IPS-NIHi7 (cell line): ENCODE data around the gene MRGPRD.
A peak's percentile ranks its signal among the peaks of the same experiment; 100 is the strongest.

Source experiments
- DNase-seq: peaks from one replicate; pipeline ENCODE4 v3.0.0; 2012; ENCODE audit warnings: mixed read lengths; ENCODE audit errors: extremely low spot score

Gene MRGPRD

DNA sequence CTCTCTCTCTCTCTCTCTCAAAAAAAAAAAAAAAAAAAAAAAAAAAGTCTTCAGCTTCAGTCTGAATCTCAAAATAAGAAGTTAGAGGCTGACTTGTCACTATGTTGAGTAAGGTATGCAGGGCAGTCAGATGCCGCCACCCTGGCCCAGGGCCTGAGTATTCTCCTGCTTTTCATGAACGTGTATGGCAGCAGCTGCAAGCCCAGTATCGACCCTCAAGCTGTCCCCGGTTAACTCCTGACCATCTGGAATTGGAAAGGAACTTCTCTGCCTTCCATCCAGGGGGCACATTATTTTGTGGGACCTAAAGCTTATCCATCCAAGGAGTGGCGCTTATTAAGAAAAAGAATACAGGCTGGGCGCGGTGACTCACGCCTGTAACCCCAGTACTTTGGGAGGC is 11.4 kb downstream of the MRGPRD start:
- no peak for DNase-seq

DNA sequence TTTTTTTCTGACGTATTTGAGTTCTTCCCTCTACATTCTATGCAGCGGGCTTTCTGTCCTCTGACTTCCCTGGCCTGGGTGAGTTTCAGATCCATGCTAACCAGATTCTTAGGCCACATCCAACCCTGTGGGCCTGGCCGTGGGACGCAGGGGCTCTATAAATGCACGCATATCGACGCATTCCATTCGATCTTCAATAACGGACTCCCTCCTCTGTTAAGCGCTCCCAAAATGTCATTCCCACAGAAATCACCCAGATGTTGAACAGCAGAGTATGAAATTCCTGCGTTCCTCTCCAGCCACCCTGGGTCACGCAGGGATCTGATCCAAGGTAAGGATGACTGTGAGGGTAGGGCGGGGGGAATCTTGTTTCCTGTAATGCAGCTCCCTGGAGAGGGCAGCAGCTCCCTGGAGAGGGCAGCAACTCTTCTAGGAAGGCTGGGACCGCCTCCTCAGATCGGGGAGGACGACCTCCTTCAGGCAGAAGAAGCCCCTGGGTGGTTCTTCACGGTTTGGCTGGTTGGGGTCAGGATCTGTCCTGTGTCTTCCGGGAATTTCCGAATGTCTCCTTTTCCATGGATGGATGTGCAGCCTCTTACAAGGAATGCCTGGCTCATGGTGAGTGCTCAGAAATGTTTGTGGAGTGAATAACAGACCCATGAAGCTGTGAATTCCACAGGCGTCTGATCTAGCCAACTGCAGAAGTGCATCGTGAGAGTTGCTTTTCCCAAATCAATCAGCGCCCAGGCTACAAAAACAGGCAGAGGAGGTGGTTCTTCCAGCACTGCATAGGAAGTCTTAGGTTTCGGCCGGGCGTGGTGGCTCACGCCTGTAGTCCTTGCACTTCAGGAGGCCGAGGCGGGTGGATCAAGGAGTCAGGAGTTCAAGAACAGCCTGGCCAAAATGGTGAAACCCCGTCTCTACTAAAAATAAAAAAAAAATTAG is 12.2 kb downstream of the MRGPRD start:
- DNase-seq, result peak; percentile 64

DNA sequence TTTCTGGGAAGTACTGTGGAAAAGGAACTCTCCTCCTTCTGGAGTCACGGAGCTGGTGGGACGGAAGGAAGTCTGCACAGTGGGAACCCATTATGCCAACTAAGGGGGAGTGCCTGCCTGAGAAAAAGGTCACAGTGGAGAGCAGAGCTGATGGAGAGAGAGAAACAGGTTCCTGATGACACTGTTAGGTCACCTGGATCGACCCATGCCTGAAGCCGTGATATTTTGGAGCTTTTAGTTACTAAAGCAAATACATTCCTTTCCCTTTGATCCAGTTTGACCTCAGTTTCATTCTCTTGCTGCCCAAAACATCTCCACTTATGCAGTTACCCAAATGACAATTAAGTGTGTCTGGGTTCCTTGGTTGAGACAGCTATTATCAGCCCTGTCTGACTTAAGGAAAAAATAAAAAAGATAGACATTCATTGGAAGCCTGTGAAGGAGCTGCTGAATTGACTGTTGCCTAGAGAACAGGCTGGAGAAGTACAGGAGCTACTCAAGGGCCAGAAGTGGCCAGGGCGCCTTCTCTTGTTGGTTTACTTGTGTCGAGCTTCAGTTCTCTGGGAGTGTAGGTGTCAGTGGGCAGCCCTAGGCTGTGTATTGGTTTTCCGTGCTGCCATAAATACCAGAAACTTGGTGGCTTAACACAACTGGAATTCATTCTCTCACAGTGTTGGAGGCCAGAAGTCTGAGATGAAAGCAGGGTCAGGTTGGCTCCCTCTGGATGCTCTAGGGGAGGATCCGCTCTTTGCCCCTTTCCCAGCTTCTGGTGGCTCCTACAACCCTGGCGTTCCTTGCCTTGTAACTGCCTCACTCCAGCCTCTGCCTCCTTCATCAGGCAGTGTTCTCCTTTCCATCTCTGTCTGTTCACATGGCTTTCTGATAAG is 13.6 kb downstream of the MRGPRD start:
- no peak for DNase-seq

DNA sequence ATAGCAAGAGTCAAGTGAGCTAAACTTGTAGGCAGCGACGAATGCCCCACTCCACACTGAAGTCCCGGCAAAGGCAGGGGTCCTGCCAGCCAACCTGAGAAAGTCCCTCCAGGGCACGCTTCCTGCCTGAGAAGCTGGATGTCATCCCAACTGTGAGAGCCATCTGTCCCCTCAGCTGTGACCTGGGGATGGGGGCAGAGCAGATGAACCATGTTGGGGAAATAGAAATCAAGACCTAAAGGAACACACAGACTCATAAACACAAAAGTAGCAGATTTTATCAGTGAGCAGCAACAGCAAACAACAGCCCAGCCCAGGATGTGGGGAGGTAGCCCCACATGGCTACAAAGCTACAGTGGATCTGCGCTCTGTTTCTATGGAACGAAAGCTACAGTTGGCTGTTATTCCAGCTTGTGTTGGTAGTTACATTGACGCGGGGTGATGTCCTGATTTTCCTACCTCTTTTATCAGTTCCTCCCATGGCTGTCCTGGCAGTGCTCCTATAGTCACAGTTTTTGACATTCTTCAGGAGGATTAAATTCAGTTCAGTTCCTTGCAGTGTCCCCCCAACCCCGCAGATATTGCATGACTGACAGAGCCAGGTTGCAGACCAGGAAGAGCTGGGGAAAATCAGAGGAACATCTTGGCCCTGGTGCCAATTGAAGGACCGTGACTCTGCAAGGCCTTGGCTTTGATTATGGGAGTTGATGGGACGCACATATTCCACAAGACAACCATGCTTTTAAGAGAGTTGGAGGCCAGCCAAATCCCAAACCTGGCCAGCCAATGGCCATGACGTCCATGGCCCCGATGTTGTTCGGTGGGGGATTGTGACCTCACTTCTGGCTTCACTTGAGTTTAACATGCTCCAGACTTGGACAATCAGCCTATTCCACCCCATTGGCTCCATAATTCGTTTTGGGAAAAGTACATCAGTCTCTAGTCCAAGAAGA is 14.6 kb downstream of the MRGPRD start:
- DNase-seq, result no peak

DNA sequence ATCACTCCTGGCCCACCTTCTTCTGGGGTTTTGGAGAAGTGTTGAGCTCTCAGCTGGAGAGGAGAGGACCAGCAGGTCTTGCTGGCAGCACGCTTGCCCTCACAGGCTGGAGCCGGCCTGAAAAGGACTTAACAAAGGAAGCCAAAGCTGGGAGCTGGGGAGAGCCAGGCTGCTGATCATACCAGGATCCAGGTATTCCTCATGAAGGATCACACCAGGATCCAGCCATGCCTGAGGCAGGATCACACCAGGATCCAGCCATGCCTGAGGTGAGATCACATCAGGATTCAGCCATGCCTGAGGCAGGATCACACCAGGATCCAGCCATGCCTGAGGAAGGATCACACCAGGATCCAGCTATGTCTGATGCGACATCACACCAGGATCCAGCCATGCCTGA is 17.0 kb downstream of the MRGPRD start:
- peak; percentile 16 for DNase-seq

DNA sequence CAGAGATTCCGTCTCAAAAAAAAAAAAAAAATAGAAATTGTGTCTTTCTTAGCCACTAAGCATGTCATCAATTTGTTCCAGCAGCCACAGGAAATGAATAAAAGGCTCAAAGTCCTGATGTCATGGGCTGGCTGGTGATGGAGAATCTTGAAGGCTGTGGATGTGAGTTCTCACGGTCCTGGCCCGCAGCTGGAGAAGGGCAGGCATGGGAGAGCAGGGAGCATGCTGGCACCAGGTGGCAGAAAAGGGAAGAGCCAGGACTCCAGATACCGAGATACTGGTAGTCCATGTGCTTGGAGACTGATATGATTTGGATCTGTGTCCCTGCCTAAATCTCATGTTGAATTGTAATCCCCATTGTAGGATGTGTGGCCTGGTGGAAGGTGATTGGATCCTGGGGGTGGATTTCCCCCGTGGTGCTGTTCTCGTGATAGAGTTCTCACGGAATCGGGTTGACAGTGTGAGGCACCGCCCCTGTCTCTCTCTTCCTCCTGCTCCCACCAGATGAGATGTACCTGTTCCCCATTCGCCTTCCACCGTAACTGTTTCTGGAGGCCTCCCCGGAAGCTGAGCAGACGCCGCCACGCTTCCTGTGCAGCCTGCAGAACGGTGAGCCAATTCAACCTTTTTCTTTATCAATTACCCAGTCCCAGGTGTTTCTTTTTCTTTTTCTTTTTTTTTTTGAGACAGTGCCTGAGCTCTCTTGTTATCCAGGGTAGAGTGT is 18.1 kb downstream of the MRGPRD start:
- DNase-seq, result no peak

DNA sequence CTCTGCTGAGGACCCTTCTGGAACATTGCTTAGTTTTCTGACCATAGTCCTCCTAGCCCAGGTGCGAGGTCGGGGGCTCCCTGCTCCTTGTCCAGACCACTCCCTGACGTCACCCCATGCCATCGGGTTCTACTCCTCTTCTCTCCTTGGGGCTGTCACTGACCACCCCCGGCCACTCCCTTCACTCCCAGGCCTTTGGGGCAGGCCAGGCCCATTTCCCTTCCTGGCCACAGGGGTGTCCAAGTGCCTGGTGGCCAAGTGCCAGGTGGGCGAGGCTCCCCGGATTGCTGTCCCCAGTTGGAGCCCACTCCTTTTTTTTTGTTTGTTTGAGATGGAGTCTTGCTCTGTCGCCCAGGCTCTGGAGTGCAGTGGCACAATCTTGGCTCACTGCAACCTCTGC is 19.5 kb downstream of the MRGPRD start:
- peak; percentile 8 for DNase-seq

DNA sequence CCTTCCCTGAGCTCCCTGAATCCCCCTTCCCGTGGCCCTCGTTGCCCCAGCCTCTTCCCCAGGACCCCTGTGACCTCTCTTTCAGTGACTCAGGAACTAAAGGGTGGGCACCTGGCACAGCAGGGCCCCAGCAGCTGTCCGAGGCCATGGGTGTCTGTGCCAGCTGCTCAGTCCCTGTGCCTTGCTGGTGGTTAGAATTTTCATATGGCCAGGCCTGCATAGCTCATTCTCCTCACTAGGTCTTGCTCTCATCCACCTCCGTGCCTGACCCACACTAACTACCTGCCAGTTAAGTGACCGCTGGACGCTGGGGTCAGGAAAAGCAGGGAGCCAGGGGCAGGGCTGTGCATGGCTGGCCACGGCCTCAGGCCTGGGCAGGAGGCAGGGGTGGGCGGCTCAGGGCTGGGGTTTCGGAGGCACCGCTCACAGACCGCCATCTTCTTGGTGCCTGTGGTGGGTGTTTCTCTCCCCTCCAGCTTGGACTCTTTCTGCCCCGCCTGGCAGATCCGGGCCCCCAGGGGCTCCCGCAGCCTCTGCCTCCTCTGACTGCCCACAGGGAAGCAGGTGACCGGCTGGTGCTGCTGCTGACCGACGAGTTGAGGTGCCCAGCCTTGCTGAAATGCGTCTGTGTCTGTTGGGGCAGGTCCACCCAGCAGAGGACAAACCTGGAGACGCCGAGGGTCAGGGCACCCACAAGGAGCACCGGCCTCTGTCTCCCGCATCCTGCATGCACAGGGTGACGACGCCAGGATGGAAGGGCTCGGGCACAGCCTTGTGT is 20.3 kb downstream of the MRGPRD start:
- DNase-seq, result peak; percentile 6

DNA sequence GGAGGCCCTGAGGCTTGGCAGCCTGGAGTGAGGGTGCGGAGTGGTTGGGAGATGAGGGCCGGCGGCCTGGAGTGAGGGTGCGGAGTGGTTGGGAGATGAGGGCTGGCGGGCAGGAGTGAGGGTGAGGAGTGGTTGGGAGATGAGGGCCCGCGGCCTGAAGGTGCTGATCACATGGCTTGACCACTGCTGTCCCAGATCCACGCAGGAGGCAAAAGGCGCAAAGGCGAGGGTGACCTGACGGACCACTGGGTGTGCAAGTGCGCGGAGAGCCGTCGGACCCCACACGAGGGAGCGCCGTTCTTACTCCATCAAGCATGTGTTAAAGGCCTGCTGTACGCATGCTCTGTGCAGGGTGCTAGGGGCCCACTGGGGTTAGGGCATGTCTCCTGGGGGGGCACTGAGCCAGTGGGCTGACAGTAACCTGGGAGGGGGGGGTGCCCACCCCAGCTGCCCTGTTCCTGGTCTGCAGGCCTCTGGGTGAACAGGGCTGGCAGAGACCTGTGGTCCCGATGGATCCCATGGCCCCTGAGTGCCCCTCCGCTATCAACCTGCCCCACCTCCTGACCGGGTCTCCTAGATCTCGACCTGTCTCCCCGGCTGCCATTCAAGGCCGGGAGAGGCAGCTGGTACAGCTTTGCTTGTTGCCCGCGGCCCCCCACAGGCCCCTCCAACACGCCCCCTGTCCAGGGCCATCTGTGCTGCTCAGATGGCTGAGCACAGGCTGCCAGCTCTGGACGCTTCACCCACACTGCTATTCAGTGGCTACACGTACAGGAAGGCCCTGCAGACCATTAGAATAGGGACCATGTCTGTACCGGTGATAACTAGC is 21.1 kb downstream of the MRGPRD start:
- peak; percentile 9 for DNase-seq

DNA sequence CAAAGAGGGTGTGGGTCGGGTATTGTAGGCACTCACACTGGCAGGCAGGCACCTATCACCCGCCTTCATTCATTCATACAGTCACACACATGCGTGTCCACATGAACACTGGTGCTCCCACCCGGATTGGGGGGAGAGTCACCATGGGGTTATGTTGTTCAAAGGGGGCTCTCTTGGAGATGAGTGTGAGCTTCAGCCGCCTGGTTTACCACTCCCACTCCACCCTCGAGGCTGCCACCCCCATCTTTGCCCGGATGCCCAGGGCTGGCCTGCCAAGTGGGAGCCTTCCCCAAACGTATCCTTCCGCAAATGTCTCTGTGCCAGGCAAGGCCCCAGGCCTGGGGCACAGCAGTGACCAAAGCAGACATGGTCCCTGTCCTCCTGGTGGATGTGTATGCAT is 22.6 kb downstream of the MRGPRD start:
- no peak for DNase-seq

DNA sequence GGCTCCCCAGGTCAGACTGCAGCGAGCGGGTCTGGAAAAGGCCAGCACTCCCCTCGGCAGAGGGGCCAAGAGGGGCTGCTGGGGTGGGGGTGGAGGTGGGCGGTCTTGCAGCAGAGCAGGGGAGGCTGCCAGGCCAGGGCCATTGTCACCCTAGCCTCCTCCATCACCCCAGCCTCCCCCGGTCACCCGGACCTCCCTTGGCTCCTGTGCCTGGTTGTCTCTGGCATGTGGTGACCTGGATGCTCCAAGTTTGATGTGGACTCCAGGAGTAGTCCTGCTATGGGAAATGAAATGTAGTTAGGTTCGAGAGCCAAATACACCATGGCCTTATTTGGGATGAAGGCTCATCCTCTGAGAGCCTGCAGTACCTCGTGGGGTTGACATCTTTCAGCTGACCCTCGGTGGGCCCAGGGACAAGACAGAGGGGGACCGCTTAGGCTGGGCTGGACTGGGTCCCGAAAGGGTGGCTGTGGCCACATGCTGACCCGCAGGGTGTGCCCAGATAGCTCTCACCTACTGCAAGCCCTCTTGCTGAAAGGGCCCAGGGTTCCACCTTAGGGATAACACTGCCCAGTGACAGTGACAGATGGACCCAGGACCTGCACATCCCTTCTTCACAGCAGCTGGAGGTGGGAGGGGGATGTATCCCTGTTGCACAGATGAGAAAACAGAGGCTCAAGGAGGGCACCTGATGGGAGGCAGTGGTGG is 24.1 kb downstream of the MRGPRD start:
- DNase-seq, result no peak

DNA sequence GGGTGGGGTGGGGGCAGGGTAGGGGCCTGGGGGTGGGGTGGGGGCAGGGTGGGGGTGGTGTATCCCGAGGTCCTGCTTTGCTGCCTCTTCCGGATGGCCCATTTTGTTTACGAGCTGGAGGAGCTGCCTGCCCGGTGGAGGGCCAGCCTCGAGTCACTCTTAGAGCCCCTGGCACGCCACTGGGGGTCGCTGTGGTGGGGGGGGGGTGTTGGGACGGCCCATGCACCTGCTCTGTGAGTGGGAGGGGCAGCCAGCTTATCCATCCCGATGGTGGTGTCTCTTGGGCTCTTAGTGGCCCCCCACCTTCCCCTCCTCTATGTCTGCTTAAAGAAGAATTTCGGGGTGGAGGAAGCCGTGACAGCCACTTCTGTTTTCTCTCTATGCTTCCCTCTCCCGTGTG is 24.6 kb downstream of the MRGPRD start:
- DNase-seq, result peak; percentile 87

DNA sequence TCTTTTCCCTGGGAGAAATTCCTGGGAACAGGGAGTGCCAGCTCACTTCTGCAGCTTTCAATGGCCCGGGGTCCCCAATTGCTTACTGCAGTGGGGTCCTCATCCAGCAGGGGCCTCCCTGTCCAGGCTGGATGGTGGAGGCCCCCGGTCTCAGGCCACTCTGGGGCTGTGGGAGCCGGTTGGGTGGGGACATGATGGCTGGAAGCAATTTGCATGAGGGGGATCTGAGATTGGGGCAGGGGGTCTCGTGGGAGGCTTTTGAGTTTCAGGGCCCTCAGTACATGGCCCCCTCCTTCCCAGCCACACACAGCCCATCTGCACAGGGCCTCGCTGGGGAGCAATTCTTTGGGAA is 25.2 kb downstream of the MRGPRD start:
- DNase-seq, result no peak

DNA sequence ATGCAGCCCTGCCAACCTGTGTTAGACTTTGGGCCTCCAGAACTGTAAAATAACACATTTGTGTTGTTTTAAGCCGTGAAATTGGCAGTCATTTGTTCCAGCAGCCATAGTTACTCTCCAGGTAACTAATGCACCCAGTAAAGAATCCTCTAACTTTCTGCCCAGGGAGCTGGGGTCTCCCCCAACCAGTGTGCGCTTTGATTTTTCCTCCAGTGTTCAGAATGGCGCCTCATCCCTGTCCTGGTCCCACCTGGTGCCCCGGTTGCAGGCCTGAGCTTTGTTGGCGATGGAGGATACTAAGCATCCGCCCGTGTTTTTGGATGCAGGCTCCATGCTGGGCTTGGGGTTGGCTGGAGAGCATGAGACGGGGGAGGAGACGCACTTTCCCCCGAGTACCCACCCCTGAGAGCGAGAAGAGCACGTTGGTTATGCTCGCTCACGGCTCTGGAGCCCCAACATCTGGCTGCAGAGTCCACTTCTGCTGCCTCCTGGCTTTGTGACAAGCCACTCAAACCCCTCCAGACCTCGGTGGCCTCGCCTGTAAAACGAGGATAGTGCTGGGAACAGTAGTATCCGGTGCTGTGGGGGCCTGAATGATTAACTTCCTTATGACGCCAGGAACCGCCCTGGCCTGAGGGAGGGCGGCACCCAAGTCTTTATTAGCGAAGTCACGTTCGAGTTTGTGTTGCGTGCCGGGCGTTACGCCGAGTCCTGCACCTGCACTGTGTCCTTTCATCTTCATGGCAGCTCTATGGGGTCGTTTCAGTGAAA is 25.8 kb downstream of the MRGPRD start:
- no peak for DNase-seq

DNA sequence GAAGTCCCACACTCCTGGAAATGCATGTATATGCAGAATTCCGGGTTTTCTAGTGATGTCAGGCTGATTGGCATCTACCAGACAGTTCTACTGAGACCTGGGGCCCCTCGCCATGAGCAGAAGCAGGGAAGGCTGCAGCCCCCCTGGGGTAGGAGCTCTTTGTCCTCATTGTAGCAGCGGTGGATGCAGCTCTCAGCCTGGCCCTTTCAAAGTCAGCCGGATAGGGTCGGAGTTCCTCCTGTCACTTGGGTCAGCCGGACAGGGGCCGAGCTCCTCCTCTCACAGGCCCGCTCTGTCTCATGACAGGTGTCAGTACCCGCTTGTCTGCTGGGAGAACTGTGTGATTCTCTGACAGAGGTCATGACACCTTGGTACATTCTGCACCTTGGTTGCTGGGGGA is 30.0 kb downstream of the MRGPRD start:
- DNase-seq, result no peak

DNA sequence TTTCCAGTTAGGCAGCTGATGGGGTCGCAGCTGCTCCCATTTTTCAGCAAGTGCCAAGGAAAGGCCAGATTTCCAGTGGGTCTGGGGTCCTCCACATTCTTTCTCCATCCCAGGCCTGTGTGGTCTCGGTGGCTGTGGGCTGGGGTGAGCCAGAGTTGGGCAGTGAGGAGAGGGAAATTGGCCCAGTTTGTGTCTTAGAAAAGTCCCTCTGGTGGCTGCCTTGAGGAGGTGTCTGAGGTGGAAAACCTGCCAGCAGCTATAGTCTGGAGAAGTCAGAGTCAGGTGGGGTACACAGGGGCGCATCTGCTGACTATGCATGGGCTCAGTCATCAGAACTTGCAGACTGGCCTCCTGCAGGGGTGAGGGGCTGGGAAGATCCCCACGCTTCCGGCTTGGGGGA is 30.5 kb downstream of the MRGPRD start:
- peak; percentile 83 for DNase-seq

DNA sequence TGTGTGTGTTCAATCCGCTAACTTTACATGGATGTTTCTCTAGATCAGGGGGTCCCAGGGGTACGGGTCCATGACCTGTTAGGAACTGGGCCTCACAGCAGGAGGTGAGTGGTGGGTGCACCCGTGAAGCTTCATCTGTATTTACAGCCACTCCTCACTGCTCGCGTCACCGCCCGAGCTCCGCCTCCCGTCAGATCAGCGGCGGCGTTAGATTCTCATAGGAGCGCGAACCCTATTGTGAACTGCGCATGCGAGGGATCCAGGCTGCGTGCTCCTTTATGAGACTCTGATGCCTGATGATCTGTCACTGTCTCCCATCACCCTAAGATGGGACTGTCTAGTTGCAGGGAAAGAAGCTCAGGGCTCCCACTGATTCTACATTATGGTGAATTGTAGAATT is 31.9 kb downstream of the MRGPRD start:
- no peak for DNase-seq

DNA sequence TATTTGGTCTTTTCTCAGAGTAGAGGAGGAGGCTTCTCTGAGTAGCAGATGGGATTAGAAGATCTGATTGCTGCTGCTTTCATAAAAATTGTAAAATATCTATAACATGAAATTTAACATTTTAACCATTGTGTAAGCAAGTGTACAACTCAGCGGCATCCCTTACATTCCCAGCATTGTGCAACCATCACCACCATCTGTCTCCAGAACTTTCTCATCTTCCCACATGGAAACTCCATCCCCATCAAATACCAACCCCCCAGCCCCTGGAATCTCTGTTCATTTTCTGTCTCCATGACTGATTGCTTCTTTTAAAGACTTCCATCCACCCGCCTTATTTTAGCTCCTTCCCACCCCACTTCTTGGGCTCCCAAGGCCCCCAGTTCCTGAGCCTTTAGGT is 32.3 kb downstream of the MRGPRD start:
- DNase-seq, result no peak
